Stimulated activated CD4-positive, alpha-beta T cell treated with anti-CD3 and anti-CD28 coated beads, Interleukin-1b, Interleukin-23, amount 100 ng/mL, for 1 hour (primary cell): Measurements from ENCODE around the gene GZMM.

Experiments
- DNase-seq, 2 donors: peaks; one replicate each; pipeline ENCODE4 v3.0.0-alpha.2; 2020; ENCODE audit warnings: low read depth in 2 of 2

The GZMM gene

DNA sequence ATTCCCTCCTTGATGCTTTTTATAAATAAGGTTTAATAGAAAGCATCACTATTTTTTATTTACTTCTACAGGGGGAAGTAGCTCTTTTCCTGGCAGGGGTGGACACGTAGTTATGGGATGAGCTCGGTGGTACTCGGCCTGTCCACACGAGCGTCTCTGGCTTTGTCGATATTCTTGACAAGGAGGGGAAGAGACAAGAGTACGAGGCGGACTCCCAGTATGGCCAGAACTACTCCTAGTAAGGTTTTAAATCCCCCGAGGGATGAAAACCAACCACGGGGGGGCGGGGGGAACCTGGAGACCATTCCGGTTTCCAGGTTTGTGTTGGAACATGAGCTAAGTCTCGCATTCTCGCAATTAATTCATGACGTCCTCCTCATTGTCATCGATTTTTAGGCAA is 23.0 kb downstream of the GZMM start:
- no peak for DNase-seq

DNA sequence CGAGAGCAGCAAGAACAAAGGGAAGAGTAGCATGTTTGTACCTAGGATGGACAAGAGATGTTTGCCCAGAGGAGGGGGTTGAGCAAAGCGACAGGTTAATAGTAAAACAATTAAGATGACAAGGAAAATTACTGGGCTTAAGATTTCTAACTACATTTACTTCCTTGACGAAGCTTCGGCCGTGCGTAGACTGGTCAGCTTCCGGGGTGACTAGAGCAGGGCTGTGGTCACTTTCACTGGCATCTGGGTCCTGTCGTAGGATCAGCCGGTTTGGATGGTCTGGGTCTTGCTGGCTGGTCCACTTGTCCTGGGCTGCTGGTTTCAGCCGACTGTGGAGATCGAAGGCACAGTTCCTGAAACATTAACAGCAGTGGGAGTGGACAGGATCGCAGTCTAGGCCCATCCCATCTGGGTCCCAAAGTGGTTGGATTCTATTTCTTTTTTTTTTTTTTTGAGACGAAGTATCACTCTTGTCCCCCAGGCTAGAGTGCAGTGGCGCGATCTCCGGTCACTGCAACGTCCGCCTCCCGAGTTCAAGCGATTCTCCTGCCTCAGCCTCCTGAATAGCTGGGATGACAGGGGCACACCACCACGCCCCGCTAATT is 23.5 kb downstream of the GZMM start:
- DNase-seq = no peak

DNA sequence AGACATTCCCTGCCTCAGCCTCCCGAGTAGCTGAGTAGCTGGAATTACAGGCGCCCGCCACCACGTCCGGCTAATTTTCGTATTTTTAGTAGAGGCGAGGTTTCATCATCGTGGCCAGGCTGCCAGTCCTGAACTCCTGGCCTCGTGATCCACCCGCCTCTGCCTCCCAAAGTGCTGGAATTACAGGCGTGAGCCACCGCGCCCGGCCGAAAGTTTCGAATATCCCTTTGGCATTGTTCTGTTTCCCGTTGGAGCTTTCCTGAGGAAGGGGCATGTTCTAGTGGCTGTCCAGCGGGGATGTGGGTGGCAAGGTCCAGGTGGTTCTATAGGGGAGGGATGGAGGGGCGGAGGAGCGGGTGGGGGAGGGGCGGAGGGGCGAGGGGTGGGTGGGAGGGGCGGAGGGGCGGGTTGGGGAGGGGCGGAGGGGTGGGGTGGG is 26.4 kb downstream of the GZMM start:
- DNase-seq = no peak

DNA sequence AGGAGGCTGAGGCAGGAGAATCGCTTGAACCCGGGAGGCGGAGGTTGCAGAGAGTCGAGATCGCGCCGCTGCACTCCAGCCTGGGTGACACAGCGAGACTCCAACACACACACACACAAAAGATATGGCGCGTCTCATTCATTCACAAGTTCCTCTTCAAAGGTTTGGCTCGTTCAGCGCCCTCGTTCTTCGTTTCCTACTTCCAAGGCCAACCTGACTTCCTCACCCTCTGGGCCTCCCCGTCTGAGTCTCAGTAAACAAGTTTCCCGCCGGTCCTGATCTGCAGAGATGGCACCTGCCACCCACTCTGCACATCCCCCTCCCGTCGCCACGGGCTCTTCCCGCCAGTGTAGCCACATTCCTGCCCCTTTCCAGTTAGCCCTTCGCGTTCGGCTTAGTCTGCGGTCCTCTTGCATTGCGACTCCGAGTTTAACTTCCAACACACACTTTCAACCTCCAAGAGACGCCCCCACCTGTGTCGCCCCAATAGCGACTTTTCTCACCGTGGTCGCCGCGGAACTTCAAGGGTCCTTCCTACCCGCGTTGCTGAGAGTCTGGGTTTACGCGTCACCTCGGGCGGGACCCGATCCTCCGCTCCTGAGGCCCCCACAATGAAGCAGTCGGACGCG is 27.2 kb downstream of the GZMM start:
- no peak for DNase-seq

DNA sequence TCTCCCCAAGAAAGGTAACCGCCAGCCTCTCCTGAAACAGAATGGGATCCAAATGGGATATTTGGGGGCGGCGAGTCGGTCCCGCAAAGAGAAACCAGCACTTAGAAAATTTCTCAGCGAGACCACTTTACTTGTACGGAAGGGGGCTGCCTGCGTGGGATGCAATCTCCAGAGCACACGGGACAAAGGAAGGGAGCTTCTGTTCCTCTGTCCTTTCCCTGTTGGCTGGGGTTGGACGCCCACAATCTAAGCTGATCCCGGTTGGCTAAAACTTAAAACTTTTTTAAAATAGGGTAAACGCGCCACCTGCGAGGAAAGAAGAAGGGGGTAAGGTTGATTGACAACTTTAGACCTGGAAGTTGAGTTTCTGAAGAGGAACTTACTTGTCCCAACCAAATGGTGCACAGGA is 27.7 kb downstream of the GZMM start:
- DNase-seq = no peak

DNA sequence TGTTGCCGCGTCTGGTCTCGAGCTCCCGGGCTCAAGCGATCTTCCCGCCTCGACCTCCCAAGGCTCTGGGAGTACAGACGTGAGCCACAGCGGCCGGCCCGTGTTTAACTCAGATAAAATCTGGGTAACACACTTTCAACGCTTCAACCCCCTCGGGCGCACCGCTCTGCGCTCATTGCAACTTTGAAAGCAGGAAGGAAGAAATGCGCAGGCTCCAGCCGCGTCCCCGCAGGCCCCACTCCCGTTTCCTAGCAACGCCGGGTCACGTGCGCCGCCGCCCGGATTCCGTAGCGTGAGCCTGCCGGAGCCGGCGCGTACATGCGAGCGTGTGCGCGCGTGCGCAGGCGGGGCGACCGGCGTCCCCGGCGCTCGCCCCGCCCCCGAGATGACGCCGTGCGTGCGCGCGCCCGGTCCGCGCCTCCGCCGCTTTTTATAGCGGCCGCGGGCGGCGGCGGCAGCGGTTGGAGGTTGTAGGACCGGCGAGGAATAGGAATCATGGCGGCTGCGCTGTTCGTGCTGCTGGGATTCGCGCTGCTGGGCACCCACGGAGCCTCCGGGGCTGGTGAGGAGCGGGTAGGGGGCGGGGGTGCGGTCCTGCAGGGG is 28.4 kb downstream of the GZMM start, which contains the start of gene BSG:
BSG (plus strand) TSS at position 457 of the 603 bp plus-strand sequence; CDS start at position 496, 39 bp downstream.
- DNase-seq = peak; percentile 93 to 97

DNA sequence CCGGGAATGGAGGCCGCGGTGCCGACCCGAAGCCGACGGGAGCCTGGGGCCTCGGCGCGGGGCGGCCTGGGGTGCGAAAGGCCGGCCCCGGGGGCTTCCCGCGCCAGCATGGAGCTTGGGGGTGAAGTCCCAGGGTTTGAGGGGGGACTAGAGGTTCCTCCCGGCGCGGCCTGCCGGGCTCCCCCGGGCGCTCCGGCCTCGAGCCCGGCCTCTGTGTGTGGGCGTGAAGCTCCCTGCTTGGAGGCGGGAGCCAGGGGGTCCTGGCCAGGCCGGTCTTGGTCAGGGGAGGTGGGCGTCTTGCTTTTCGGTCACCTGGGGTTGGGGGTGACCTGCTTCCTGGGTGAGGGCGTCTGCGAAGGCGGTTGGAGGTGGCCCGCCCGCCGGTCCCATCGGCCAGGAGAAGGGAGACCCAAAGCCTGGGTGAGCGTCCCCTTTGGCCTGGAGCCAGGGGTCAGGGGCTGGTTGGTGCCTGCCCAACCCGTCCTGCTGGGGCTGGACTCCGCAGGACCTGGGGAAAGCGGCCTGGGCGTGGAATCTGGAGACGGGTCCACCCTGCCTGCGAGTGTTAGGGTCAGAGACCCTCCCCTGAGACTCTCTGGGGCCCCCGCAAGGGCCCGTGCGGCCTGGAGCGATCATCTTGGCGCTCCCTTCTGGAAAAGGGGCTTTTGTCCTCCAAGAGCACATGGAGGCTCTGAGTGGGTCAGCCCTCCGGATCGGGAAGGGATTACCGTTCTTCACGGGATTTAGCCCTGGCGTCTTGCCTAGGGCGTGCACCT is 29.1 kb downstream of the GZMM start:
- DNase-seq = no peak

DNA sequence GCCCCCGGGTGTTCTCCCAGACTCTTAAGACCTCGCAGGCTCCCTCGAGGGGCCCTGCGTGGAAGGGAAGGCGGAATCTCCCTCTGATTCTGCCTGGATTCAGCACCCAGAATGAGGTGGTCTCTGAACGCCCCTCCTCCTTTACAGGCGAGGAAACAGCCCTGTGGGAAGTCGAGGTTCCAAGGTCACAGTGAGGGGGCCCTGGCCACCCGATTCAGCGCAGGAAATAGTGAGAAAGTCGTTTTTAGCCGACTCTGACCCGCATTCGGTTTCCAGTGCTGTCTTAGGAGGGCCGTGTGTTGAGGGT is 29.6 kb downstream of the GZMM start:
- no peak for DNase-seq

DNA sequence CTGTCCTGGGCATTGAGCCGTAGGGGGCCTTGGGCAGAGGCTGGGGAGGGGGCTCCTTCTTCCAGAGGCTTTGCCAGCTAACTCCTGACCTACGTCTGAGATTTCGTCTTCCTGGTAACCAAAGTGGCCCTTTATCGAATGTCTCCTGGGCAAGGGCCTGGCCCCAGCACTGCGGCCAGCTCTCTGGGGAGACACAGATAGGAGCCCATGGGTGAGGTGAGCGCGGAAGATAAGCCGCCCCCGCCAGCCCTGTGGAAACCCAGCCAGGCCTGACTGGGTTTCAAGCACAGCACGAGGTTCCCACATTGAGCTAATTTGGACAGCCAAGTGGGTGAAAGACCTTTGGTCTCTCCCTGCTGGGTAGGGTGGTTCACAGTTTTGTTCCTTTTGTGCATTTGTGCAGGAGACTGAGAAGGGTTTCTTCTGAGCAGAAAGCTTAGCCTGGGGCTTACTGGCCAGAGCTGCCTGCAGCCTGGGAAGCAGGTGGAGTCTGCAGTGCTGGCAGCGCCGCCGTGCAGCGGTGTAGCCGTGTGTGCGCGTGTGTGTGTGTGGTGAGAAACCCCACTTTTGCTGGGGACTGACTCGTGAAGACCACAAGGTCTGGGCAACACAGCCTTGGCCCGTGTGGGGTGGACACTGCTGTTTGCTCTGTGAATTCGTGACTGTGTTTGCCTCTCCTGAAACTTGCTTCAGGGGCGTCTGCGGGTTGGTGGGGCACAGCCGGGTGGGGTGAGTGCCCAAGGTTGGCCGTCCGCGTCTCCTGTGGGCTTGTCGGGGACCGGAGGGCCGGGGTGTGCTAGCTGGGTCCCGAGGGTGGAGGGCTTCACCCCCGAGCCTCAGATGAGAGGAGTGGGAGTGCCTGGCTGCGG is 31.0 kb downstream of the GZMM start:
- no peak for DNase-seq

DNA sequence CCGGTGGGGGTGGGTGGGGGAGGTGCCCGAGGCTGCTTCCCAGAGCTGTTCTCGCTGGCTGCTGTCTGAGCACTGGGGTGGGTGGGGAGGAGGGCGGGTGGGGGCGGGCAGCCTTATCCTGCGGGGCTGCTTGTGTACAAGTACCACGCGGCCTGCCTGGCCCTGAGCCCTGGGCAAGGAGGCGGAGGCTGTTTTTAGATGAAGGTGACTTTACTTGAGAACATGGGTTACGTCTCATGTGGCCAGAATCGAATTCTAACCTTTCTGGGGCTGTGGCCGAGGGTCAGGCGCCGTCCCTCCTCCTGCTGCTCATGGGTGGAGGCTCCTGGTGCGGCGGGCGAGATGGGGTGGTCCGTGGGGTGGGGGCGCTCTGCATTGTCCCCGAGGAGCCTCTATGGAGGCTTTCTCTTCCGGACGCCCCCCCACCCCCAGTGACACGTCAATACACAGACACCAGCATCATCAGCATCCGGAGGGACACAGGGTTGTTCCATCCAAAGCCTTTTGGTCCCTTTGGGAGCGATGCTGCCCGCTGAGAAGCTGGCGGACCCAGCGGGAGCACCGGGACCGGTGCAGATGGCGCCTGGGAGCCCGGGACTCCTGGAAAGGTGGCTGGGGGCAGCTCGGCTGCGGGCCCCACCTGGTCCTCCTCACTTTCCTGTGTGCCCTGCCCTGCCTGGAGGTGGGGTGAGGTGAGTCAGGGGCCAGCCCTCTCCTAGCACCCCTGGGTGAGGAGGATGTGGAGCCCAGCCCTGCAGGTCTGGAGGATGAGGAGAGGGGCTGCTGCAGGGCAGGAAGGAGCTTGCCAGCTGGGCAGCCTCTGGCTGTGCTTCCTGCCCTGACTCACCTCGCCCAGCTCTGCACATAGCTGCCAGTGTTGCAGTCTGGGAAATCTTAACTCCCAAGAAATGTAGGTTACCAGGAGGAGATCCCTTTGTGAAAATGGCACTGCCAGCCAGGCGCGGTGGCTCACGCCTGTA is 32.0 kb downstream of the GZMM start:
- no peak for DNase-seq

DNA sequence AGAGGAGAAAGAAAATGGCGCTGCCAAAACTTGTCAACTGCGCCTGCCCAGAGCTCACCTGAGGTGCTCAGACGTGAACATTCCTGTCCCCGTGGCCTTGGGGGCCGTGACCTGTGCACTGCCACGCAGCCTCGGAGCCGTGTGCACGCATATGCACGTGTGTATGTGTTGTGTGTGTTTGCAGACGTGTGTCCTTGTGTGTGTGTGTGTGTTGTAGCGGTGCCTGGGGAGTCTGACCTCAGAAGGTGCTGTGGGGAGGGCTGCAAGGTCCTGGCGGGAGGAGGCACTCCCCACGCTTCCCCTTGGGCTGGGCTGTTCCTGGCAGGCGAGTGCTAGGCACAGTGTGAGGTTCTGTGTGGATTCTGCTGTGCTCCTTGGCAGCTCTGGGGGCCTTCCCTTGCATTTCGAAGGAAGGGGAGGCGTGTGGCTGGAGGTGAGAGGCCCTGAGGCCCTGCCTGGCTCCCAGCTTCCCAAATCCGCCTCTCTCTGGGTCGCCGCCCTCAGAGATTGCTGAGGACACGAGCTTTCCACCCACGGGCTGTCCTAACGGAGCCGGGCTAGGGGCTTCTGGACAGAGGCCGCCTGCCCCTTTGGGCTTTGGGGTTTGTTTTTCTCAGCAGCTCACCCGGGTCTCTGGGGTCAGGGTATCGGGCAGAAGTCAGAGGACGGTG is 33.0 kb downstream of the GZMM start:
- DNase-seq = no peak

DNA sequence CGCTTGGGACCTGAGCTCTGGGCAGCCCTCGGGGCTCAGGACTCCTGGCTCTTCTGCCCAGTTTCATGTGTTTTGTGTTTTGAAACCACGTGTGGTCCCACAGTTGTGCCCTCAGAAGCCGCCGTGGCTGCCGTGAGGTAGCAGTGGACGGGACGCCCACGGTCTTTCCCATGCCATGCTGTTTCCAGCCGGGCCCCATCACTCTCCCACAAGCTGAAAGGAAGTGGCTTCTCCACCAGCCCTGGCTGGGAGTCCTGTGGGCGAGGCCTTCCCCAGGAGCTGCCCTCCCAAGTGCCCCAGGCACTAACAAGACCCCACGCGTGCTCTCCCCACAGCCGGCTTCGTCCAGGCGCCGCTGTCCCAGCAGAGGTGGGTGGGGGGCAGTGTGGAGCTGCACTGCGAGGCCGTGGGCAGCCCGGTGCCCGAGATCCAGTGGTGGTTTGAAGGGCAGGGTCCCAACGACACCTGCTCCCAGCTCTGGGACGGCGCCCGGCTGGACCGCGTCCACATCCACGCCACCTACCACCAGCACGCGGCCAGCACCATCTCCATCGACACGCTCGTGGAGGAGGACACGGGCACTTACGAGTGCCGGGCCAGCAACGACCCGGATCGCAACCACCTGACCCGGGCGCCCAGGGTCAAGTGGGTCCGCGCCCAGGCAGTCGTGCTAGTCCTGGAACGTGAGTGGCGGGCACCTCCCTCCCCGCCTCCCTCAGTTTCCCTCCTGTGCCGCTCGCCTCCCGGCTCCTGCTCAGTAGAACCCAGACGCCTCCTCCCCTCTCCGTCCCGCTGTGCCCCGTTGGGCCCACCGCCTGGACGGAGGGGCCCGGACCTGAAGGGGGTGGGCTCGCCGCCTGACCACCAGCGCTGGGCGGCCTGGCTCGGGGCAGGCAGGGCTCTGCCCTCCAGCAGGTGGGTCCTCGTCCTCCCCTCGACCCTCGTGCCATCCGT is 33.9 kb downstream of the GZMM start:
- DNase-seq = no peak

DNA sequence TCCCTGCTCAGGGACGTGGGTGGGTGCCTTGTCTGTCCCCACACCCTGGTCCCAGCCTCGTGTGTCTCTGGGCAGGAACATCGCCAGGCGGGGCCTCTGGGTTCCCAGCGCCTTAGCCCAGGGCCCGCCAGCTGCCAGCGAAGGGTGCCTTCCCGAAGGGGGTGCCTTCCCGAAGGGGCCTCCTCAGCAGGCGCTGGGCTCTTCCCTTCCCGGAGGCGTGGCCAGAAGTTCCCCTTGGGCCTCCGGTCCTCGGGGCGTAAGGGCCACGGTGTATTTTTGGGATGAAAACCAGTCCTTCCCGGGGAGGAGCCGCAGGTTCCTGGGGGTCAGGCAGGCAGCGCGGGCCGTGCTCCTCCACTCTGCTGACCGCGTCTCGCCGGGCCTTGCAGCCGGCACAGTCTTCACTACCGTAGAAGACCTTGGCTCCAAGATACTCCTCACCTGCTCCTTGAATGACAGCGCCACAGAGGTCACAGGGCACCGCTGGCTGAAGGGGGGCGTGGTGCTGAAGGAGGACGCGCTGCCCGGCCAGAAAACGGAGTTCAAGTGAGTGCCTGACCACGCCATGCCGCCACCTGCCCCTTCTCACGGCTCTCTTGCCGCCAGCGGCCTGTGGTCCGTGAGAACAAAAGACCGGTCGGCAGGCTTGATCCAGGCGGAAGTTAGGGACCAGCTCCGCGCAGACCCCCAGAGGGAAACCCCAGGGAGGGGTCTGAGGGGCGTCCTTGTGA is 35.4 kb downstream of the GZMM start:
- no peak for DNase-seq

DNA sequence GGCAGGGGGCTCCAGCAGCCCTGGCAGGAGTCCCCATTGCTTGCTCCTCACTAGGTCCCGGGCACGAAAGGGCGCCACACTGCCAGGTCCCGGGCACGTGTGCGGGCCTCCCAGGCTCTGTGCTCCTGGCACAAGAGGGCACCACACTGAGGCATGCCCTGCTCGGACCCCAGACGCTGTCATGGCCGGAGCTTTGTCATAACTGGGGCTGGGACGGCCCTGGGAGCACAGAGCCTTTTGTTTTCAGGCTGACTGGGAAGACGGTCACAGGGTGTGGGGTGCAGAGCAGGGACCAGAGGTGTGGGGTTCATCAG is 35.9 kb downstream of the GZMM start:
- DNase-seq = no peak

DNA sequence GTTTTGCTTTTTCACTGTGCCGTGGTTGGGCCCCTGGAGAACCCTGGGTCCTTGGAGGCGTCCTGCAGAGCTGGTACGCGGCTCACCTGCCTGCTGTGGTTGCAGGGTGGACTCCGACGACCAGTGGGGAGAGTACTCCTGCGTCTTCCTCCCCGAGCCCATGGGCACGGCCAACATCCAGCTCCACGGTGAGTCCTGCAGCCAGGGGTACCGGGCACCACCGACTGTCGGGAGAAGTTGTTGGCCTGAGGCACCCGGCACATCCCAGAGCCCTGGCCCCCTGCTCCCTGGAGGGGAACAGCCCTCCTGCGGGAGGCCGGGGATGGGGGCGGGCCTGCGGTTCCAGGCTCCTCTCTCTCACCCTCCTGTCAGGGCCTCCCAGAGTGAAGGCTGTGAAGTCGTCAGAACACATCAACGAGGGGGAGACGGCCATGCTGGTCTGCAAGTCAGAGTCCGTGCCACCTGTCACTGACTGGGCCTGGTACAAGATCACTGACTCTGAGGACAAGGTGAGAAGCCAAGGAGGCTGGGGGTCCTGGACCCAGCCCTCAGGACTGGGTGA is 36.5 kb downstream of the GZMM start:
- DNase-seq = no peak

DNA sequence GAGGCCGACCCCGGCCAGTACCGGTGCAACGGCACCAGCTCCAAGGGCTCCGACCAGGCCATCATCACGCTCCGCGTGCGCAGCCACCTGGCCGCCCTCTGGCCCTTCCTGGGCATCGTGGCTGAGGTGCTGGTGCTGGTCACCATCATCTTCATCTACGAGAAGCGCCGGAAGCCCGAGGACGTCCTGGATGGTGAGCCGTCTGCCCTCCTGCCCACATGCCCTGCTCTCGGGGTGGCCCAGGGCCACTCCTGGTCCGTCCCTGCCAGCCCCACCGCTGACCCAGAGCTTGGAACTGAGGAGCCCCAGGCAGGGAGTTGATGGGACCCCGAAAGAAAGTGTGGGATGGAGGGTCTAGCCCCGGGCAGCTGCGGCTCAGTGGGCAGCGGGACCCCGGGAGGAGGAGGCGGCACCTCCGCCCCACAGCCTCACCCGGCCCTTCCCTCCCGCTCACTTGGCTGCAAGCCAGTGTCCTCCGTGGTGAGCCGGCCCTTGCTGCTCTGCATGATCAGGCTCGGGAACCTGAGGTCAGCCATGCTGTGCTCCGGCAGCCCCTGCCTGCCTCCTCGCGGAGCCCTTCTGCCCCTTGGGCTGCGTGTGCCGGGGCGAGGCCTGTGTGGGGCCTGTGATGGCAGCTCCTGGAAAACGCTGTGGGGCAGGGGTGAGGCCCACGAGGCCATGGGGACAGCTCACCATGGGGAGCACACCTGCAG is 37.7 kb downstream of the GZMM start:
- DNase-seq = no peak

DNA sequence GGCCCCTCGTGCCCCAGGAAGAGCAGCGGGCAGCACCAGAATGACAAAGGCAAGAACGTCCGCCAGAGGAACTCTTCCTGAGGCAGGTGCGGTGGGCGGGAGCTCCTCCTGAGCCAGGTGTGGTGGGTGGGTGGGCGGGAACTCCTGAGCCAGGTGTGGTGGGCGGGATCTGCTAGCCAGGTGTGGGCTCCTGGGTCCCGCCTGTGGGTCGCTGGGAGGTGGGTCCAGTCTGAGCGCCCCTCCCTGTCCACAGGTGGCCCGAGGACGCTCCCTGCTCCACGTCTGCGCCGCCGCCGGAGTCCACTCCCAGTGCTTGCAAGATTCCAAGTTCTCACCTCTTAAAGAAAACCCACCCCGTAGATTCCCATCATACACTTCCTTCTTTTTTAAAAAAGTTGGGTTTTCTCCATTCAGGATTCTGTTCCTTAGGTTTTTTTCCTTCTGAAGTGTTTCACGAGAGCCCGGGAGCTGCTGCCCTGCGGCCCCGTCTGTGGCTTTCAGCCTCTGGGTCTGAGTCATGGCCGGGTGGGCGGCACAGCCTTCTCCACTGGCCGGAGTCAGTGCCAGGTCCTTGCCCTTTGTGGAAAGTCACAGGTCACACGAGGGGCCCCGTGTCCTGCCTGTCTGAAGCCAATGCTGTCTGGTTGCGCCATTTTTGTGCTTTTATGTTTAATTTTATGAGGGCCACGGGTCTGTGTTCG is 38.8 kb downstream of the GZMM start:
- DNase-seq = no peak
